Measurements from ENCODE around the gene GTF2F2.

GRCh38 chr13:45258334-45258675 lies 138.0 kb downstream of the GTF2F2 start:
- TF ChIP-seq CTCF (IDR thresholded peaks at IDR 0.05; ENCODE audit: low read depth, low read length) (no peak), EZH2phosphoT487 (IDR thresholded peaks at IDR 0.05; ENCODE audit: low read depth) (no peak)
